ENCODE data around the gene UTRN. TPM values are rescaled to one million over a fixed set of nuclear protein-coding genes. Genes with fewer than 3 reads are reported as not detected.

UTRN gene
- total RNA-seq, 1 donor = 242 TPM

DNA sequence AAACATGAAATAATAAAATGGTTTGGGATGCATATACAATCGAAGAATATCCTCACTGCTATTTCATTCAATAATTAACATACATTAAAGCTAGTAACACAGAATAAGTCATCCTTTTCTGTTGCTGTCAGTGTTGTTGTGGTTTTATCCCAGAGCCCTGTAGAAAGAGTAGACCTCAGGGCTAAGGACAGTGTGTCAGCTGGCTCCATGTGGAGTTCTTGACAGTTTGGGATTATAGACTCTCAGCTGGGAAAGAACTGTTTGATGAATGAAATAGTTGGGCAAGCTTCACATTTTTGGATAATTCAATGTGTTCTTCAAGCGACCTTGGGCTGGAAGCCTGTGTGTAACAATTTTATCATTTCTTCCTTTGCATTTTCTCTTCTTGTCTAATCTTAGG lies 10.1 kb downstream of the UTRN start:
- Histone ChIP-seq H3K4me3 (ENCODE audit: insufficient read depth, low read length) (no peak overlapping the region), H4K20me1 (ENCODE audit: insufficient read depth, low read length) (no peaks in the 10 kb centered on the region), H3K27me3 (ENCODE audit: insufficient read depth, low read length) (no peaks in the 10 kb centered on the region), H3K27ac (ENCODE audit: low read depth, low read length) (no peak overlapping the region), H2AFZ (ENCODE audit: low read length) (no peak overlapping the region), H3K4me1 (ENCODE audit: insufficient read depth, low read length) (peaks cover 45% of the 10 kb centered on the region), H3K79me2 (ENCODE audit: insufficient read depth, low read length) (peaks cover 81% of the 10 kb centered on the region), H3K36me3 (ENCODE audit: insufficient read depth, low read length) (peaks cover 7% of the 10 kb centered on the region), H3K9me3 (ENCODE audit: low read depth, low read length) (no peaks in the 10 kb centered on the region), H3K4me2 (ENCODE audit: insufficient read depth, low read length) (no peak overlapping the region)
- DNase-seq (ENCODE audit: insufficient read length, low spot score, missing footprints) = no peak
- TF ChIP-seq CTCF (IDR thresholded peaks at IDR 0.05; ENCODE audit: extremely low read depth, low read depth, low read length) = no peak

GRCh38 chr6:144295981-144296767 lies 11.0 kb downstream of the UTRN start:
- Histone ChIP-seq H3K36me3 (ENCODE audit: insufficient read depth, low read length) (peaks cover 7% of the 10 kb centered on the region), H3K79me2 (ENCODE audit: insufficient read depth, low read length) (peaks cover 80% of the 10 kb centered on the region)

GRCh38 chr6:144296973-144297372 lies 11.8 kb downstream of the UTRN start:
- Histone ChIP-seq H3K9me3 (ENCODE audit: low read depth, low read length) (no peaks in the 10 kb centered on the region), H3K27ac (ENCODE audit: low read depth, low read length) (peak overlapping the region; percentile 14), H2AFZ (ENCODE audit: low read length) (no peak overlapping the region), H3K79me2 (ENCODE audit: insufficient read depth, low read length) (peaks cover 81% of the 10 kb centered on the region), H3K4me3 (ENCODE audit: insufficient read depth, low read length) (no peak overlapping the region), H3K27me3 (ENCODE audit: insufficient read depth, low read length) (no peaks in the 10 kb centered on the region), H3K36me3 (ENCODE audit: insufficient read depth, low read length) (peaks cover 7% of the 10 kb centered on the region), H4K20me1 (ENCODE audit: insufficient read depth, low read length) (no peaks in the 10 kb centered on the region), H3K4me2 (ENCODE audit: insufficient read depth, low read length) (no peak overlapping the region), H3K4me1 (ENCODE audit: insufficient read depth, low read length) (peaks cover 44% of the 10 kb centered on the region)
- no peak for DNase-seq (ENCODE audit: insufficient read length, low spot score, missing footprints)
- TF ChIP-seq CTCF (IDR thresholded peaks at IDR 0.05; ENCODE audit: extremely low read depth, low read depth, low read length) = no peak

More at GRCh38 chr6:144295981-144296767, 11.0 kb downstream of the UTRN start:
- Histone ChIP-seq H3K9me3 (ENCODE audit: low read depth, low read length) (no peaks in the 10 kb centered on the region), H3K27ac (ENCODE audit: low read depth, low read length) (no peak overlapping the region), H3K4me1 (ENCODE audit: insufficient read depth, low read length) (peaks cover 45% of the 10 kb centered on the region), H3K4me2 (ENCODE audit: insufficient read depth, low read length) (no peak overlapping the region), H4K20me1 (ENCODE audit: insufficient read depth, low read length) (no peaks in the 10 kb centered on the region), H3K4me3 (ENCODE audit: insufficient read depth, low read length) (no peak overlapping the region), H3K27me3 (ENCODE audit: insufficient read depth, low read length) (no peaks in the 10 kb centered on the region), H2AFZ (ENCODE audit: low read length) (no peak overlapping the region)
- no peak for DNase-seq (ENCODE audit: insufficient read length, low spot score, missing footprints)
- no peak for TF ChIP-seq CTCF (IDR thresholded peaks at IDR 0.05; ENCODE audit: extremely low read depth, low read depth, low read length)

GRCh38 chr6:144297511-144298100 lies 12.5 kb downstream of the UTRN start:
- Histone ChIP-seq H3K9me3 (ENCODE audit: low read depth, low read length) (no peaks in the 10 kb centered on the region), H3K36me3 (ENCODE audit: insufficient read depth, low read length) (peaks cover 7% of the 10 kb centered on the region), H2AFZ (ENCODE audit: low read length) (no peak overlapping the region), H3K27ac (ENCODE audit: low read depth, low read length) (peak overlapping the region; percentile 14), H4K20me1 (ENCODE audit: insufficient read depth, low read length) (peaks cover 2% of the 10 kb centered on the region), H3K4me3 (ENCODE audit: insufficient read depth, low read length) (no peak overlapping the region), H3K4me2 (ENCODE audit: insufficient read depth, low read length) (no peak overlapping the region), H3K4me1 (ENCODE audit: insufficient read depth, low read length) (peaks cover 38% of the 10 kb centered on the region), H3K27me3 (ENCODE audit: insufficient read depth, low read length) (no peaks in the 10 kb centered on the region), H3K79me2 (ENCODE audit: insufficient read depth, low read length) (peaks cover 80% of the 10 kb centered on the region)
- TF ChIP-seq CTCF (IDR thresholded peaks at IDR 0.05; ENCODE audit: extremely low read depth, low read depth, low read length) = no peak
- no peak for DNase-seq (ENCODE audit: insufficient read length, low spot score, missing footprints)
